WTC11 (cell line): Measurements from ENCODE around the gene ADARB2. TPM values are rescaled to one million over a fixed set of nuclear protein-coding genes. Genes with fewer than 3 reads are reported as not detected.

ENCODE experiments used
- ATAC-seq: fragments of 200-7000 bp; cut with Tn5 transposase; 2 replicates; pipeline ENCODE4 v1.10.0; 2021; ENCODE audit warnings: mild to moderate bottlenecking, moderate library complexity
- CTCF ChIA-PET: fragments of 300-600 bp; sonication (Branson Sonifier 250); formaldehyde crosslinking; loops from one replicate; lab custom pipeline; 2021; ENCODE audit warnings: antibody characterized with exemption; lab: Charles Lee
- POLR2A ChIA-PET: fragments of 350-600 bp; sonication (Branson Sonifier 250); formaldehyde crosslinking; loops from one replicate; lab custom pipeline; 2021; ENCODE audit warnings: antibody characterized with exemption; lab: Charles Lee
- DNase-seq: peaks from one replicate; pipeline ENCODE4 v3.0.0; 2021; ENCODE audit warnings: low spot score
- H3K27ac Mint-ChIP-seq: 2 replicates; pipeline ENCODE4 v1.8.0; 2021; ENCODE audit warnings: mixed read lengths
- H3K27me3 Mint-ChIP-seq: 2 replicates; pipeline ENCODE4 v1.8.0; 2021; ENCODE audit warnings: low read depth, mild to moderate bottlenecking, moderate library complexity, mixed read lengths
- H3K36me3 Mint-ChIP-seq: 2 replicates; pipeline ENCODE4 v1.8.0; 2021; ENCODE audit warnings: mixed read lengths
- H3K4me1 Mint-ChIP-seq: 2 replicates; pipeline ENCODE4 v1.8.0; 2022; ENCODE audit warnings: mixed read lengths
- H3K4me3 Mint-ChIP-seq: 2 replicates; pipeline ENCODE4 v1.8.0; 2021; ENCODE audit warnings: mild to moderate bottlenecking, moderate library complexity, mixed read lengths
- H3K9me3 Mint-ChIP-seq: 2 replicates; pipeline ENCODE4 v1.8.0; 2021; ENCODE audit warnings: mixed read lengths
- ARID4B ChIP-seq: sonication (generic); formaldehyde crosslinking; IDR thresholded peaks from 2 replicates; pipeline ENCODE4 v1.8.0; 2023; ENCODE audit warnings: missing genetic modification reagents, mild to moderate bottlenecking, borderline replicate concordance
- ATF1 ChIP-seq: sonication (generic); formaldehyde crosslinking; IDR thresholded peaks from 2 replicates; pipeline ENCODE4 v1.8.1; 2023; ENCODE audit warnings: mild to moderate bottlenecking, moderate library complexity, missing genetic modification reagents
- FOXJ3 ChIP-seq: sonication (generic); formaldehyde crosslinking; IDR thresholded peaks from 2 replicates; pipeline ENCODE4 v1.9.0; 2021; ENCODE audit warnings: missing genetic modification reagents, mild to moderate bottlenecking, borderline replicate concordance
- GABPB1 ChIP-seq: sonication (generic); formaldehyde crosslinking; IDR thresholded peaks from 2 replicates; pipeline ENCODE4 v1.8.1; 2023; ENCODE audit warnings: mild to moderate bottlenecking, missing genetic modification reagents
- GRHL2 ChIP-seq: fragments of 250-450 bp; sonication (Bioruptor Pico); IDR thresholded peaks from 2 replicates; pipeline ENCODE4 v1.8.0; 2022; ENCODE audit warnings: mild to moderate bottlenecking, moderate library complexity; ENCODE audit not compliant: insufficient replicate concordance, severe bottlenecking
- MXD4 ChIP-seq: fragments of 250-450 bp; sonication (Bioruptor Pico); IDR thresholded peaks from 2 replicates; pipeline ENCODE4 v1.8.0; 2021; ENCODE audit warnings: mild to moderate bottlenecking, moderate library complexity, borderline replicate concordance
- MYBL2 ChIP-seq: sonication (generic); formaldehyde crosslinking; IDR thresholded peaks from 2 replicates; pipeline ENCODE4 v1.8.1; 2023; ENCODE audit warnings: mild to moderate bottlenecking, moderate library complexity, missing genetic modification reagents
- NFYB ChIP-seq: sonication (generic); formaldehyde crosslinking; conservative IDR thresholded peaks from 2 replicates; pipeline ENCODE4 v1.8.0; 2022; ENCODE audit warnings: low read depth, missing genetic modification reagents
- NR3C1 ChIP-seq: sonication (generic); formaldehyde crosslinking; conservative IDR thresholded peaks from 2 replicates; pipeline ENCODE4 v1.8.1; 2023; ENCODE audit warnings: low read depth, mild to moderate bottlenecking, missing genetic modification reagents
- SMAD3 ChIP-seq: sonication (generic); formaldehyde crosslinking; IDR thresholded peaks from 2 replicates; pipeline ENCODE4 v1.8.0; 2022; ENCODE audit warnings: missing genetic modification reagents, mild to moderate bottlenecking, borderline replicate concordance
- SOX15 ChIP-seq: fragments of 250-450 bp; sonication (Bioruptor Pico); IDR thresholded peaks from 2 replicates; pipeline ENCODE4 v1.9.0; 2021; ENCODE audit warnings: mild to moderate bottlenecking
- TCF7 ChIP-seq: sonication (generic); formaldehyde crosslinking; IDR thresholded peaks from 2 replicates; pipeline ENCODE4 v1.8.0; 2022; ENCODE audit warnings: mild to moderate bottlenecking, low read depth, missing genetic modification reagents, moderate library complexity
- TEAD1 ChIP-seq: sonication (generic); formaldehyde crosslinking; IDR thresholded peaks from 2 replicates; pipeline ENCODE4 v1.8.0; 2022; ENCODE audit warnings: mild to moderate bottlenecking, missing genetic modification reagents
- TEAD4 ChIP-seq: sonication (generic); formaldehyde crosslinking; IDR thresholded peaks from 2 replicates; pipeline ENCODE4 v1.8.0; 2022; ENCODE audit warnings: mild to moderate bottlenecking, missing genetic modification reagents
- TP53 ChIP-seq: sonication (generic); formaldehyde crosslinking; IDR thresholded peaks from 2 replicates; pipeline ENCODE4 v1.8.1; 2023; ENCODE audit warnings: mild to moderate bottlenecking, missing genetic modification reagents
- ZNF121 ChIP-seq: sonication (generic); formaldehyde crosslinking; IDR thresholded peaks from 2 replicates; pipeline ENCODE4 v1.8.0; 2023; ENCODE audit warnings: missing genetic modification reagents
- ZNF423 ChIP-seq: fragments of 250-450 bp; sonication (Bioruptor Pico); IDR thresholded peaks from 2 replicates; pipeline ENCODE4 v2.1.2; 2022; ENCODE audit warnings: mild to moderate bottlenecking, moderate library complexity
- total RNA-seq: library from RNA; stranded (reverse); gene quantifications from 3 replicates; pipeline ENCODE4 v1.2.3, GENCODE V29; 2021
- TF ChIP-seq, protein P1 (sequence below): sonication (generic); formaldehyde crosslinking; IDR thresholded peaks from 2 replicates; pipeline ENCODE4 v1.8.0; 2023; ENCODE audit warnings: missing genetic modification reagents
- TF ChIP-seq, protein P2 (sequence below): sonication (generic); formaldehyde crosslinking; IDR thresholded peaks from 2 replicates; pipeline ENCODE4 v1.8.1; 2023; ENCODE audit warnings: mild to moderate bottlenecking, missing genetic modification reagents
- TF ChIP-seq, protein P3 (sequence below): sonication (generic); formaldehyde crosslinking; IDR thresholded peaks from 2 replicates; pipeline ENCODE4 v1.8.0; 2022; ENCODE audit warnings: mild to moderate bottlenecking, missing genetic modification reagents

Gene ADARB2
- total RNA-seq, 1 experiment from 2014 or later = 3.7 TPM

- H3K9me3 Mint-ChIP-seq = no peaks in the 10 kb centered on the region
- H3K36me3 Mint-ChIP-seq = no peaks in the 10 kb centered on the region
- ChIA-PET POLR2A (interaction anchor here (0.5 kb wide), 1 partner anchor 364 kb away, joined by 3 read pairs; no protein-coding TSS in a partner anchor), CTCF (interaction anchor here (0.7 to 0.9 kb wide), 2 partner anchors 112 to 164 kb away, joined by 3 read pairs; no protein-coding TSS in a partner anchor)
- ATAC-seq (no peak), DNase-seq (no peak)
- H3K27ac Mint-ChIP-seq = no peak overlapping the region
- peaks cover 11% of the 10 kb centered on the region for H3K4me1 Mint-ChIP-seq
- no peak for TF ChIP-seq ATF1 (CRISPR knock-in tag)
- no peak for TF ChIP-seq TEAD1 (CRISPR knock-in tag)
- TF ChIP-seq SOX15 (CRISPR knock-in tag) = no peak
- no peak for TF ChIP-seq FOXJ3 (CRISPR knock-in tag)
- TF ChIP-seq MXD4 = no peak
- TF ChIP-seq ZNF423 (CRISPR knock-in tag) = no peak
- no peak for TF ChIP-seq NR3C1 (CRISPR knock-in tag)
- TF ChIP-seq, protein P1, sequence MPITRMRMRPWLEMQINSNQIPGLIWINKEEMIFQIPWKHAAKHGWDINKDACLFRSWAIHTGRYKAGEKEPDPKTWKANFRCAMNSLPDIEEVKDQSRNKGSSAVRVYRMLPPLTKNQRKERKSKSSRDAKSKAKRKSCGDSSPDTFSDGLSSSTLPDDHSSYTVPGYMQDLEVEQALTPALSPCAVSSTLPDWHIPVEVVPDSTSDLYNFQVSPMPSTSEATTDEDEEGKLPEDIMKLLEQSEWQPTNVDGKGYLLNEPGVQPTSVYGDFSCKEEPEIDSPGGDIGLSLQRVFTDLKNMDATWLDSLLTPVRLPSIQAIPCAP (CRISPR knock-in tag) = no peak
- H3K4me3 Mint-ChIP-seq = no peak overlapping the region
- no peaks in the 10 kb centered on the region; the same call in 1 of the 2 replicates for H3K27me3 Mint-ChIP-seq
These were observed 480.9 kb downstream of the ADARB2 start for GRCh38 chr10:1256432-1256725.

GRCh38 chr10:1255600-1256431 lies 481.5 kb downstream of the ADARB2 start:
- no peak for DNase-seq
- Mint-ChIP-seq H3K9me3 (no peaks in the 10 kb centered on the region), H3K27ac (no peak overlapping the region), H3K4me3 (no peak overlapping the region), H3K4me1 (peaks cover 11% of the 10 kb centered on the region)
- ATAC-seq = no peak
- POLR2A ChIA-PET = no interaction called here
- TF ChIP-seq SOX15 (CRISPR knock-in tag) (no peak), MYBL2 (CRISPR knock-in tag) (no peak), NFYB (no peak), GRHL2 (CRISPR knock-in tag) (no peak), TEAD4 (CRISPR knock-in tag) (no peak), ZNF121 (CRISPR knock-in tag) (no peak)
- TF ChIP-seq, protein P2, sequence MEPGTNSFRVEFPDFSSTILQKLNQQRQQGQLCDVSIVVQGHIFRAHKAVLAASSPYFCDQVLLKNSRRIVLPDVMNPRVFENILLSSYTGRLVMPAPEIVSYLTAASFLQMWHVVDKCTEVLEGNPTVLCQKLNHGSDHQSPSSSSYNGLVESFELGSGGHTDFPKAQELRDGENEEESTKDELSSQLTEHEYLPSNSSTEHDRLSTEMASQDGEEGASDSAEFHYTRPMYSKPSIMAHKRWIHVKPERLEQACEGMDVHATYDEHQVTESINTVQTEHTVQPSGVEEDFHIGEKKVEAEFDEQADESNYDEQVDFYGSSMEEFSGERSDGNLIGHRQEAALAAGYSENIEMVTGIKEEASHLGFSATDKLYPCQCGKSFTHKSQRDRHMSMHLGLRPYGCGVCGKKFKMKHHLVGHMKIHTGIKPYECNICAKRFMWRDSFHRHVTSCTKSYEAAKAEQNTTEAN (CRISPR knock-in tag) = no peak
- TF ChIP-seq, protein P3, sequence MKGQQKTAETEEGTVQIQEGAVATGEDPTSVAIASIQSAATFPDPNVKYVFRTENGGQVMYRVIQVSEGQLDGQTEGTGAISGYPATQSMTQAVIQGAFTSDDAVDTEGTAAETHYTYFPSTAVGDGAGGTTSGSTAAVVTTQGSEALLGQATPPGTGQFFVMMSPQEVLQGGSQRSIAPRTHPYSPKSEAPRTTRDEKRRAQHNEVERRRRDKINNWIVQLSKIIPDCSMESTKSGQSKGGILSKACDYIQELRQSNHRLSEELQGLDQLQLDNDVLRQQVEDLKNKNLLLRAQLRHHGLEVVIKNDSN (CRISPR knock-in tag) = no peak
- TF ChIP-seq, all 79 proteins: peak for 0
- Mint-ChIP-seq H3K27me3 (no peaks in the 10 kb centered on the region; the same call in 1 of the 2 replicates), H3K36me3 (no peaks in the 10 kb centered on the region)
- CTCF ChIA-PET = interaction anchor here (0.7 to 1.2 kb wide), 5 partner anchors 12 to 165 kb away, joined by 3 to 4 read pairs (median 3); no protein-coding TSS in a partner anchor

DNA sequence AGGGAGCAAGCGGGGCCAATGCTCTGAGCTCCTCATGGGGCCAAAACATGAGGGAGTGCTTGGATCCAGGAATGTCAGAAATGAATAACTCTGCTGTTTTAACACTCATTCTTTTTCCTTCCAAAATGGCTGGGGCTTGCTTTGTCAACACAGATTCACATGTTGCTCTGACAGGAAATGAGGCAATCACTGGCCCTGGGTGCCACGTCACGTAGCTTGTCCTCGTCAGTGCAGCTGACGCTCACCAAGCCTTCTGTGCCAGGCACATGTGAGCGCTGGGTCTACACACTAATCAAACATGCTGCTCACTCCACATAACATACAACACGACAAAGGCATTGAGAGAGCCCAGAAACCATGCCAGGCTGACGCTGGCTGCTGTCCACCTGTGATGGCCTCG lies 482.2 kb downstream of the ADARB2 start:
- H3K9me3 Mint-ChIP-seq = no peaks in the 10 kb centered on the region
- ATAC-seq (no peak), DNase-seq (no peak)
- POLR2A ChIA-PET = no interaction called here
- peaks cover 11% of the 10 kb centered on the region for H3K4me1 Mint-ChIP-seq
- H3K27me3 Mint-ChIP-seq = no peaks in the 10 kb centered on the region; the same call in 1 of the 2 replicates
- H3K36me3 Mint-ChIP-seq = no peaks in the 10 kb centered on the region
- H3K4me3 Mint-ChIP-seq = no peak overlapping the region
- no peak for TF ChIP-seq TEAD4 (CRISPR knock-in tag)
- TF ChIP-seq TCF7 (CRISPR knock-in tag) = no peak
- TF ChIP-seq GABPB1 = no peak
- TF ChIP-seq SMAD3 (CRISPR knock-in tag) = no peak
- TF ChIP-seq TP53 (CRISPR knock-in tag) = no peak
- TF ChIP-seq ARID4B (CRISPR knock-in tag) = no peak
- CTCF ChIA-PET = interaction anchor here (0.9 to 1.2 kb wide), 4 partner anchors 11 to 166 kb away, joined by 3 to 4 read pairs (median 4); no protein-coding TSS in a partner anchor
- no peak overlapping the region for H3K27ac Mint-ChIP-seq
